GM18858 (cell line): ENCODE results near the gene AHI1.

Experiments used
- ATAC-seq: cut with Tn5 transposase; IDR thresholded peaks from one replicate; pipeline ENCODE4 v1.9.1; 2021; ENCODE audit not compliant: unreplicated experiment

Gene AHI1

DNA sequence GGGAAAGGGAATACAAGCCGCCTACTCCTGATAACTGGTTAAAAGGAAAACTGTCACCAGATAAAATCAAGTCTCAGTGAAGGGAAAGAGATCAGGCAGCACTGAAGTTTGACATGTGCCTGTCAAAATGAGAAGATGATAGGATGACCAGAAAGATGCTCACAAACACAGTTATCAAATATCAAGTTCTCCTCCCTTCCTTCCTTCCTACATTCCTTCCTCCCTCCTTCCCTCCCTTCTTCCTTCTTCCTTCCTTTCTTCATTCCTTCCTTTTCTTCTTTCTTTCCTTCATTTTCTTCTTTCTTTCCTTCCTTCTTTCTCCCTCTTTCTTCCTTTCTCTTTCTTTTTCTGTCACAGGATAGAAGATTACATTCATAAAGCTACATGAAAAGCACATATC, 261.2 kb downstream of the AHI1 start:
- no peak for ATAC-seq

DNA sequence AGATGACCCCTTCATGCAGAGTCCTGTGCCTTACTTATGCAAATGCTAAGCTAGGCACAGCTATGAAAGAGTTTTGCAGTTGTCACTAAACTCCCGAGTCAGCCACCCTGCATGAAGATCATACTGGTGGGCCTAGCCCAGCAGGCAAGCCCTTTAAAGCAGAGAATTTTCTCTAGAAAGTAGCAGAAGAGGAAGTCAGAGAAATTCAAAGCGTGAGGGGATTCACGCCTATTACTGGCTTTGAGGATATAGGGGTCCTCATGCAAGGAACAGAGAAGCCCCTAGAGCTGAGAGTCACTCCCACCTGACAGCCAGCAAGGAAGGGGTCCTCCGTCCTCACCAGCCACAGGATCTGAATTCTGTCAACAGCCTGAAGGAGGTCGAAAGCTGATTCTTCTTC, 261.8 kb downstream of the AHI1 start:
- ATAC-seq: no peak

DNA sequence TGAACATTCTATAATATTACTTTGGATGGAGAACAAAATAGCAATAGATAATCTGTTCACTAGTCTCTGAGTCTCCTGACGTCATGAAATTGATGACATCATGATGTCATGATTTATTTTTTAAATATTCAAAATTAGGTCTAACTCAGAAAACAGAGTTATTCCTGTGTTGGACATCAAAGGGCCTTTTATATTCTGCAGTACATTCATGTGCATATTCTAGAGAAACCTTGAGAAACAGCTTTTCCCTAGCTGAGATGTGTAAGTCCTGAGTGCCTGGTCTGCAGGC, 263.1 kb downstream of the AHI1 start:
- no peak for ATAC-seq

GRCh38 chr6:135233686-135234491, 263.7 kb downstream of the AHI1 start:
- ATAC-seq: peak; percentile 57
